Glutamatergic neuron (in vitro differentiated cells): ENCODE results near the gene C6. TPM values are rescaled to one million over a fixed set of nuclear protein-coding genes. Genes with fewer than 3 reads are reported as not detected.

ENCODE experiments used
- DNase-seq: peaks from one replicate; pipeline ENCODE4 v3.0.0; 2022
- H3K27ac Mint-ChIP-seq: one replicate; pipeline ENCODE4 v1.8.0; 2020; ENCODE audit warnings: mild to moderate bottlenecking, mixed read lengths, inconsistent platforms; ENCODE audit not compliant: unreplicated experiment
- H3K27me3 Mint-ChIP-seq: one replicate; pipeline ENCODE4 v1.8.0; 2020; ENCODE audit warnings: mild to moderate bottlenecking, moderate library complexity, mixed read lengths, inconsistent platforms; ENCODE audit not compliant: unreplicated experiment
- H3K36me3 Mint-ChIP-seq: one replicate; pipeline ENCODE4 v1.8.0; 2020; ENCODE audit warnings: mild to moderate bottlenecking, mixed read lengths, inconsistent platforms; ENCODE audit not compliant: unreplicated experiment
- H3K4me1 Mint-ChIP-seq: one replicate; pipeline ENCODE4 v1.8.0; 2020; ENCODE audit warnings: mild to moderate bottlenecking, low read depth, mixed read lengths, inconsistent platforms; ENCODE audit not compliant: unreplicated experiment
- H3K4me3 Mint-ChIP-seq: one replicate; pipeline ENCODE4 v1.8.0; 2020; ENCODE audit warnings: mild to moderate bottlenecking, mixed read lengths, inconsistent platforms; ENCODE audit not compliant: unreplicated experiment
- H3K9me3 Mint-ChIP-seq: one replicate; pipeline ENCODE4 v1.8.0; 2020; ENCODE audit warnings: mild to moderate bottlenecking, moderate library complexity, mixed read lengths, inconsistent platforms; ENCODE audit not compliant: unreplicated experiment
- total RNA-seq: library from RNA; stranded (reverse); fragmentation: NEBNext Ultra II Directional; extraction: Animal tissue kit (Norgen Biotek cat#: 25700); gene quantifications from one replicate; pipeline ENCODE4 v1.2.1, GENCODE V29; 2021; ENCODE audit not compliant: unreplicated experiment
- TF ChIP-seq, protein P1 (sequence below): fragments of 200-600 bp; sonication (generic); IDR thresholded peaks from one replicate; pipeline ENCODE4 v1.5.0; 2021; ENCODE audit not compliant: partially characterized antibody, unreplicated experiment

C6 gene
- total RNA-seq, 1 donor from 2014 or later, result not detected

DNA sequence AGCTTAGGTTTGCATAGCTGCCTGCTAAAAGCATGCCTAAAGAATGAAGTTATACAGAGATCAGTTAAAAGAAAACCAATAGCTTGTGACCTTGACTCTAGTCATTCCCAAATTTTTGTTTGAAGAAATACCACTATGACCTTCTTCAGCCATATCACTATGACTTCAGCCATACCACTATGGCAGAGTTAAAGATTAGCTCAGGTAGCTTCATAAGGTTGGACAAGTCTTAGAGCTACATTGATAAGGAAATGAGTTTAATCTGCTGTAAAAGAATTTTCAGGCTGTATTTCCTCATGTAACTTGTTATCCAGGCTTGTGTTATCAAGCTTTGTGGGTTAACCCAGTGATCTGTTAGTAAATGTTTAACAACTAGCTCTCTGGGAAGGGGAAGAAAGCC lies 30.7 kb downstream of the C6 start:
- no peaks in the 10 kb centered on the region for H3K27me3 Mint-ChIP-seq
- no peak overlapping the region for H3K4me3 Mint-ChIP-seq
- H3K9me3 Mint-ChIP-seq, result no peaks in the 10 kb centered on the region
- H3K4me1 Mint-ChIP-seq, result no peaks in the 10 kb centered on the region
- H3K27ac Mint-ChIP-seq, result no peak overlapping the region
- DNase-seq, result no peak
- no peaks in the 10 kb centered on the region for H3K36me3 Mint-ChIP-seq
- TF ChIP-seq, protein P1, sequence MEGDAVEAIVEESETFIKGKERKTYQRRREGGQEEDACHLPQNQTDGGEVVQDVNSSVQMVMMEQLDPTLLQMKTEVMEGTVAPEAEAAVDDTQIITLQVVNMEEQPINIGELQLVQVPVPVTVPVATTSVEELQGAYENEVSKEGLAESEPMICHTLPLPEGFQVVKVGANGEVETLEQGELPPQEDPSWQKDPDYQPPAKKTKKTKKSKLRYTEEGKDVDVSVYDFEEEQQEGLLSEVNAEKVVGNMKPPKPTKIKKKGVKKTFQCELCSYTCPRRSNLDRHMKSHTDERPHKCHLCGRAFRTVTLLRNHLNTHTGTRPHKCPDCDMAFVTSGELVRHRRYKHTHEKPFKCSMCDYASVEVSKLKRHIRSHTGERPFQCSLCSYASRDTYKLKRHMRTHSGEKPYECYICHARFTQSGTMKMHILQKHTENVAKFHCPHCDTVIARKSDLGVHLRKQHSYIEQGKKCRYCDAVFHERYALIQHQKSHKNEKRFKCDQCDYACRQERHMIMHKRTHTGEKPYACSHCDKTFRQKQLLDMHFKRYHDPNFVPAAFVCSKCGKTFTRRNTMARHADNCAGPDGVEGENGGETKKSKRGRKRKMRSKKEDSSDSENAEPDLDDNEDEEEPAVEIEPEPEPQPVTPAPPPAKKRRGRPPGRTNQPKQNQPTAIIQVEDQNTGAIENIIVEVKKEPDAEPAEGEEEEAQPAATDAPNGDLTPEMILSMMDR, result no peak

DNA sequence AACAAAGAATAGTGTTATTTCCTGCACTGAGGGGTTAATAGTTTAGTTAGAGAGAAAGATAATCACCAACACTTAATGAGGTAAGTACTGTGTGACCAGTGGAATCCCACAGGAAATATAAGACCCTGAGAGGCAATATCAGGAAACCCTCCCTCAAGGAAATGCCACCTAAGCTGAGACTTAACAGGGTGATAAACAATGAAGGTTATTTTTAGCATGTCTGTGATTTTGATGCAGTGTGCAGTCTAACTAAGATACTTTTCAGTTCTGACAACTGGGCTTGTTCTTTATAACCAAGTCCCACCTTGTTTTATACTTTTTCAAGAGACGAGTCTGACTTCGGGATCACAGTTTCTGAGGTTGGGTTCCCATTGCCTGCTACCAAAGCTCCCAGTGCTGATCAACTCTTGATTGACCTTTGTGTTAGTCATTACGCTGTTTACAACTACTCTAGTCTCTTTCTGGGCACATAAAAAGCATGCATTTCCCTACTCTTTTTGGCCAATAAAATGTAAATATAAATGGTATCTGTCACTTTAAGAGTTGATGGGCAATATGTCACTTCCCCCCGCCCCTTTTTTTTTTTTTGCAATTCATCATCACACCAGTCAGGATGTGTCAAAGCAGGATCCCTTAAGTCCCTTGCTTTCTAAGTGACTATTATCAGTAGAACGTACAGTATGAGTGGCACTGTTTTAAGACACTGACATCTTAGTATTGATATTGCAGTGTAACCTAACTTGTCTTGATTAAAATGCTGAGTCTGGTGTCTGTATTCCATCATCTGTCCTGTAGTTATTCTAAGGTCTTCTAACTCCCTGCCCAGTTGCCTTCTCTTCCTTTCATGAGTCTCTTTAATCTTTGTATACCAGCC lies 31.4 kb downstream of the C6 start:
- no peaks in the 10 kb centered on the region for H3K4me1 Mint-ChIP-seq
- no peak overlapping the region for H3K27ac Mint-ChIP-seq
- DNase-seq, result no peak
- H3K36me3 Mint-ChIP-seq, result no peaks in the 10 kb centered on the region
- TF ChIP-seq, protein P1, result no peak
- no peaks in the 10 kb centered on the region for H3K27me3 Mint-ChIP-seq
- H3K9me3 Mint-ChIP-seq, result no peaks in the 10 kb centered on the region
- H3K4me3 Mint-ChIP-seq, result no peak overlapping the region

DNA sequence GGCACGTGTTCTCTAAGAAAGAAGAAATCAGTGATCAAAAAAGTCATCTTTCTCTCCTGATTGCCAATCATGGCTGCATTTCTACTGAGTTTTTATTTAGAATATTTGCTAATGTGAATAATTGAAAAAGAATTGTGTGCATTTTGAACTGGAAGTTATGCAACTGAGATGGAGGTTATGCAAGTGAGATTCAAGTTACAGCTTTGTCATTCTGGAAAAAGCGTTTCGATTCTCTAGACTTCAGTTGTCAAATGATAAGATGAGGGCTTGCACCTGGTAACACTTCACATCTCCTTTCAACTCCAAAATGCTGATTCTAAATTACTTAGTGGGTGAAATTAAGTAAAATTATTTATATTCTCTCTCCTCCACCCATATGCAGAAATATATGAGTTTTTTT lies 36.4 kb downstream of the C6 start:
- Mint-ChIP-seq H3K9me3 (no peaks in the 10 kb centered on the region), H3K27ac (no peak overlapping the region), H3K4me1 (no peaks in the 10 kb centered on the region), H3K4me3 (no peak overlapping the region), H3K27me3 (no peaks in the 10 kb centered on the region), H3K36me3 (no peaks in the 10 kb centered on the region)
- TF ChIP-seq, protein P1, result no peak
- no peak for DNase-seq

GRCh38 chr5:41172012-41172411 lies 41.3 kb downstream of the C6 start:
- Mint-ChIP-seq H3K9me3 (no peaks in the 10 kb centered on the region), H3K4me1 (no peaks in the 10 kb centered on the region), H3K27me3 (peaks cover 2% of the 10 kb centered on the region), H3K27ac (no peak overlapping the region), H3K4me3 (no peak overlapping the region), H3K36me3 (no peaks in the 10 kb centered on the region)
- DNase-seq, result no peak
- TF ChIP-seq, protein P1, result no peak

DNA sequence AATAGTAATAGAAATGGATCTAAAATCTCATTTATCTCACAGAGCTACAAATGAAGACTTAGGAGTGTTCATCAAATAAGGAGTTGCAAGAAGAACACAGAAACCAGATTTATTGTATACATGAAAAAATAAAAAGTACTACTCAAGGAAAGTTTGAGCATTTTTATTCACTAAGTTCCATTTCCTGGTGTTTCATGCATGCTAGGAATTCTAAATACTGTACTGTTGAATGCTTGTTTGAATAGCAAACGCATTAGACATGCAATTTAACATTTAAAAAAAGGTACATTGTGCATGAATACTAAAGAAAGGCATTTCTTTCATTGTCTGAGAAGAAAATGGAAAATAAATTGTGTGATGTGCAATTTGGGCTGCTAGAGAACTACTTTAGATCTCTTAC lies 52.1 kb downstream of the C6 start:
- no peaks in the 10 kb centered on the region for H3K9me3 Mint-ChIP-seq
- DNase-seq, result no peak
- H3K4me1 Mint-ChIP-seq, result no peaks in the 10 kb centered on the region
- H3K4me3 Mint-ChIP-seq, result no peak overlapping the region
- no peak overlapping the region for H3K27ac Mint-ChIP-seq
- TF ChIP-seq, protein P1, result no peak
- H3K27me3 Mint-ChIP-seq, result no peaks in the 10 kb centered on the region
- H3K36me3 Mint-ChIP-seq, result no peaks in the 10 kb centered on the region
